ENCODE measurements around the gene EMC8.

The EMC8 gene

GRCh38 chr16:85730186-85730465 lies 69.2 kb downstream of the EMC8 start:
- no peak for DNase-seq (ENCODE audit: low read depth in 2 of 2)

GRCh38 chr16:85729452-85730185 lies 69.7 kb downstream of the EMC8 start:
- no peak for DNase-seq (ENCODE audit: low read depth in 2 of 2)

- no peak for DNase-seq (ENCODE audit: low read depth in 2 of 2)
Observed at GRCh38 chr16:85728879-85729278, 70.5 kb downstream of the EMC8 start.
